Esophagus muscularis mucosa (tissue), 4 donors: ENCODE results near the gene GNPNAT1. TPM values are rescaled to one million over a fixed set of nuclear protein-coding genes. Genes with fewer than 3 reads are reported as not detected.
"Not testable (repeated sequence)": the region's sequence is repeated elsewhere in the genome, so short reads cannot be mapped to it uniquely, and the experiment has no call there.

Experiments used
- DNase-seq: peaks from one replicate; pipeline ENCODE4 v3.0.0-alpha.2; 2017; ENCODE audit errors: extremely low spot score
- H3K27ac ChIP-seq, 4 donors: fragments of 200-600 bp; sonication (generic); replicated peaks in 1 of 4; 1 replicate in 3 of 4; 2 replicates in 1 of 4; pipeline ENCODE4 v1.5.1; 2016 to 2019; ENCODE audit warnings: mild to moderate bottlenecking in 1 of 4
- H3K27me3 ChIP-seq, 4 donors: fragments of 200-600 bp; sonication (generic); one replicate each; pipeline versions ENCODE4 v1.5.1 to v1.6.0; 2016 to 2019
- H3K36me3 ChIP-seq, 4 donors: fragments of 200-600 bp; sonication (generic); one replicate each; pipeline ENCODE4 v1.5.1; 2016 to 2019
- H3K4me1 ChIP-seq, 4 donors: fragments of 200-600 bp; sonication (generic); one replicate each; pipeline ENCODE4 v1.5.1; 2016 to 2019
- H3K4me3 ChIP-seq, 4 donors: fragments of 200-600 bp; sonication (generic); 1 replicate in 2 of 4; 2 replicates in 2 of 4; pipeline ENCODE4 v1.5.1; 2016 to 2019; ENCODE audit warnings: mild to moderate bottlenecking in 4 of 4, moderate library complexity in 1 of 4
- H3K9me3 ChIP-seq, 4 donors: fragments of 200-600 bp; sonication (generic); 1 replicate in 3 of 4; 2 replicates in 1 of 4; pipeline ENCODE4 v1.5.1; 2016 to 2019
- EP300 ChIP-seq: sonication (generic); formaldehyde crosslinking; IDR thresholded peaks from one replicate; pipeline ENCODE4 v1.6.1; 2017; ENCODE audit warnings: antibody characterized with exemption
- POLR2A ChIP-seq: fragments of 450-650 bp; IDR thresholded peaks from one replicate; pipeline ENCODE4 v1.6.1; 2017; ENCODE audit warnings: antibody characterized with exemption, moderate library complexity, mild to moderate bottlenecking, low read depth
- POLR2AphosphoS5 ChIP-seq, 2 donors: sonication (generic); formaldehyde crosslinking; IDR thresholded peaks; one replicate each; pipeline ENCODE4 v1.6.1; 2017; ENCODE audit warnings: antibody characterized with exemption in 2 of 2
- WGBS: methylation state at CpG from one replicate; pipeline ENCODE4 v1.1.5; 2018; 5-methylcytosine and 5-hydroxymethylcytosine counted together
- intact Hi-C: fragments of 100-400 bp; cut with DNase I; formaldehyde crosslinking; loops from one replicate; pipeline ENCODE4 v1.15.1; 2023
- total RNA-seq, 4 donors: library from RNA; depleted of rRNA; stranded (reverse); fragments of >200 nt; gene quantifications; one replicate each; pipeline versions ENCODE4 v1.1.0 to v1.2.1, GENCODE V29; 2016
- TF ChIP-seq, protein P1 (sequence below), 3 experiments: fragments of 200-600 bp in 2 of 3; fragments of 450-650 bp in 1 of 3; sonication (generic) in 2 of 3; IDR thresholded peaks; one replicate each; pipeline ENCODE4 v1.5.1; 2017 to 2019; ENCODE audit warnings: antibody characterized with exemption in 3 of 3, mild to moderate bottlenecking in 2 of 3, moderate library complexity in 1 of 3

Gene GNPNAT1
- total RNA-seq, 4 donors from 2014 or later = 12.9 to 32.5 (median 14.8) TPM

DNA sequence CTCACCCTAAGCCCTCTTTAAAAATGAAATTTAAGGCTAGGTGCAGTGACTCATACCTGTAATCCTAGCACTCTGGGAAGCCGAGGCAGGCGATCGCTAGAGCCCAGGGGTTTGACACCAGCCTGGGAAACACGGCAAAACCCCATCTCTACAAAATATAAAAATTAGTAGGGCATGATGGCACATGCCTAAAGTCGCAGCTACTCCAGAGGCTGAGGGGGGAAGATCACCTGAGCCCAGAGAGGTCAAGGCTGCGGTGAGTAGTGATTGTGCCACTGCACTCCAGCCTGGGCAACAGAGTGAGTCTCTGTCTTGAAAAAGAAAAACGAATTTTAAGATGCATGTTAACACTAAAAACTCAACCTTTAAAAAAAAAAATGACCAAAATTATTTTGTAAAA, 12.7 kb downstream of the GNPNAT1 start:
- no peaks in the 10 kb centered on the region for H3K9me3 ChIP-seq
- TF ChIP-seq, protein P1, sequence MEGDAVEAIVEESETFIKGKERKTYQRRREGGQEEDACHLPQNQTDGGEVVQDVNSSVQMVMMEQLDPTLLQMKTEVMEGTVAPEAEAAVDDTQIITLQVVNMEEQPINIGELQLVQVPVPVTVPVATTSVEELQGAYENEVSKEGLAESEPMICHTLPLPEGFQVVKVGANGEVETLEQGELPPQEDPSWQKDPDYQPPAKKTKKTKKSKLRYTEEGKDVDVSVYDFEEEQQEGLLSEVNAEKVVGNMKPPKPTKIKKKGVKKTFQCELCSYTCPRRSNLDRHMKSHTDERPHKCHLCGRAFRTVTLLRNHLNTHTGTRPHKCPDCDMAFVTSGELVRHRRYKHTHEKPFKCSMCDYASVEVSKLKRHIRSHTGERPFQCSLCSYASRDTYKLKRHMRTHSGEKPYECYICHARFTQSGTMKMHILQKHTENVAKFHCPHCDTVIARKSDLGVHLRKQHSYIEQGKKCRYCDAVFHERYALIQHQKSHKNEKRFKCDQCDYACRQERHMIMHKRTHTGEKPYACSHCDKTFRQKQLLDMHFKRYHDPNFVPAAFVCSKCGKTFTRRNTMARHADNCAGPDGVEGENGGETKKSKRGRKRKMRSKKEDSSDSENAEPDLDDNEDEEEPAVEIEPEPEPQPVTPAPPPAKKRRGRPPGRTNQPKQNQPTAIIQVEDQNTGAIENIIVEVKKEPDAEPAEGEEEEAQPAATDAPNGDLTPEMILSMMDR (IDR thresholded peaks at IDR 0.05) = no peak
- TF ChIP-seq POLR2AphosphoS5 (IDR thresholded peaks at IDR 0.05) (no peak), EP300 (no peak), POLR2A (no peak)
- no peaks in the 10 kb centered on the region for H3K27me3 ChIP-seq
- peaks cover 7 to 75% (median 45%) of the 10 kb centered on the region in 4 donors for H3K36me3 ChIP-seq
- H3K4me1 ChIP-seq = peaks cover 0 to 4% (median 0%) of the 10 kb centered on the region in 4 donors
- intact Hi-C loops = no loop called here
- WGBS = 90% methylated on average over 7 of the region's 7 CpGs
- no peak for DNase-seq
- H3K27ac ChIP-seq = no peak overlapping the region
- no peak overlapping the region for H3K4me3 ChIP-seq

DNA sequence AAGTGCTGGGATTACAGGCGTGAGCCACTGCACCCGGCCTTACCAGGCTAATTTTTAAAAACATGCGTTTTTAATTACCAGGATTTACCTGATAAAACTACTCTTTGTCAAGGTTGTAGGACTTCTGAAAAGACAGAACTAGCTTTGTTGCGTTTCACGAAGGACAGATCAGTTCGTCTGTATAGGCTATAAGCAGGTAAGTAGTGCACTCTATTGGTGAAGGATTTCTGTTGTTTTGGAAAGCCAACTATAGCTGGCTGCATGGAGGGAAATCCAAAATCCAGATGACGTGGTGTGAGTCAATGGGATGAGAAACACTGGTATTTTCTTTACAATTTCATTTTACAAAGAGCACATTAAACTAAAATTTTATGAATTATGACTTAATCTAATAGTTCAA, 14.6 kb downstream of the GNPNAT1 start:
- 81% methylated on average over 7 of the region's 7 CpGs for WGBS
- DNase-seq = no peak
- intact Hi-C loops = no loop called here

DNA sequence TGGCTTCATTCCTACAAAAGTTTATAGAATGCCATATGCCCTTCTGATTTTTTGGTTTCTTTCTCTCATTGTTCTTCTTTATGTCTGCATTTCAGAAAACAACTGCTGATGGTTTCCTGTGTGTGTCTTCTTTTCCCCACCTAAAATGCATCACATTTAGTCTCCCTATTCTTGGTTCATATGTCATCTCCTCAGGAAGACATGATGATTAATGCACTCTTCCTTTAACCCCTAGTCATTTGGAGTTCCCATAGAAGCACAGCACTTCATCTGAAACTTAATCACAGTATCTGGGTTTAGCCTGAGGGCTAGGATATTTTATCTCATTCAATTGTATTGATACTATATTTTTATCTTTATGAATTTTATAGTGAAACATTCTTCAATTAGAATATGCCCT, 21.5 kb downstream of the GNPNAT1 start:
- no peak for TF ChIP-seq EP300
- no peak for TF ChIP-seq POLR2AphosphoS5 (IDR thresholded peaks at IDR 0.05)
- no peak for TF ChIP-seq POLR2A
- TF ChIP-seq, protein P1 (IDR thresholded peaks at IDR 0.05) = no peak
- no peak overlapping the region for H3K27ac ChIP-seq
- H3K4me3 ChIP-seq = no peak overlapping the region
- no peaks in the 10 kb centered on the region for H3K9me3 ChIP-seq
- H3K27me3 ChIP-seq = no peaks in the 10 kb centered on the region
- intact Hi-C loops = no loop called here
- no peak for DNase-seq
- peaks cover 12 to 72% (median 44%) of the 10 kb centered on the region in 4 donors for H3K36me3 ChIP-seq
- H3K4me1 ChIP-seq = no peaks in the 10 kb centered on the region

More for the DNA sequence above, 14.6 kb downstream of the GNPNAT1 start:
- Histone ChIP-seq H3K4me1 (peaks cover 0 to 4% (median 0%) of the 10 kb centered on the region in 4 donors), H3K27me3 (no peaks in the 10 kb centered on the region), H3K9me3 (no peaks in the 10 kb centered on the region), H3K27ac (no peak overlapping the region), H3K36me3 (peaks cover 7 to 76% (median 51%) of the 10 kb centered on the region in 4 donors), H3K4me3 (no peak overlapping the region)
- TF ChIP-seq EP300 = no peak
- TF ChIP-seq, protein P1 (IDR thresholded peaks at IDR 0.05) = no peak
- no peak for TF ChIP-seq POLR2AphosphoS5 (IDR thresholded peaks at IDR 0.05)
- TF ChIP-seq POLR2A = no peak

DNA sequence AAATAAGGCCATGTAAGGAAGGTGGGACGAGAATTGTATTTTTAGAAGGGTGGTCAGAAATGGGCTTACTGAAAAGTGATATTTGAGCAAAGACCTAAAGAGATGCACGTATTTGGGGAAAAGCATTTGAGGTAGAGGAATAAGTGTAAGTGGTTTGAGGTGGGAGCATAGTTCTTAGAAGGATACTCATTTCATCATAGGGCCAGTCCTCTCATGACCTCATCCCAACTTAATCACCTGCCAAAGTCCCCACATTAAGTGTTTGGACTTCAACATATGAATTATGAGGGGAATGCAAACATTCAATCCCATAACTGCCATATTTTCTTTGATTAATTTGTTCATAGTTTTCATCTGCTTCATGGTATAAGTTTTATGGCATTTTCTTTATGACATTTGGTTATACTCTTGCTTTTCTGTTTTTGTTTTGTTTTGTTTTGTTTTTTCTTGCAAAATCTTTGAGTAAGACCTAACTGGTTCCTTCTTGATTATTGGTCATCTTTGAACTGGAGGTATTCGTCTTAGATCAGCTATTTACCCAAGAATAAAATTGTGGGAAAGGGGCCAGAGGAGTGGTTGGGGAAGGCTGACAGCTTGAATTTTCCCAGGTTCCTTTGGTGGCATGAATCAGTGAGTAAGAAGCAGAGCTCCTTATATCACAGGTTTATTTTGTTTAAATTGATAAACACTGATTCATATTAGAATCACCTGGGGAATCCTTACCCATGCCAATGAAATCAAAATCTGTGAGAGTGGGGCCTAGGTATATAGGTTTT, 24.2 kb downstream of the GNPNAT1 start:
- Histone ChIP-seq H3K27ac (no peak overlapping the region), H3K9me3 (no peaks in the 10 kb centered on the region), H3K36me3 (peaks cover 12 to 60% (median 34%) of the 10 kb centered on the region in 4 donors), H3K4me3 (no peak overlapping the region), H3K4me1 (no peaks in the 10 kb centered on the region), H3K27me3 (no peaks in the 10 kb centered on the region)
- intact Hi-C loops = no loop called here
- no peak for TF ChIP-seq POLR2A
- TF ChIP-seq, protein P1 (IDR thresholded peaks at IDR 0.05) = no peak
- no peak for TF ChIP-seq POLR2AphosphoS5 (IDR thresholded peaks at IDR 0.05)
- TF ChIP-seq EP300 = no peak
- 94% methylated on average over 3 of the region's 3 CpGs for WGBS
- no peak for DNase-seq

DNA sequence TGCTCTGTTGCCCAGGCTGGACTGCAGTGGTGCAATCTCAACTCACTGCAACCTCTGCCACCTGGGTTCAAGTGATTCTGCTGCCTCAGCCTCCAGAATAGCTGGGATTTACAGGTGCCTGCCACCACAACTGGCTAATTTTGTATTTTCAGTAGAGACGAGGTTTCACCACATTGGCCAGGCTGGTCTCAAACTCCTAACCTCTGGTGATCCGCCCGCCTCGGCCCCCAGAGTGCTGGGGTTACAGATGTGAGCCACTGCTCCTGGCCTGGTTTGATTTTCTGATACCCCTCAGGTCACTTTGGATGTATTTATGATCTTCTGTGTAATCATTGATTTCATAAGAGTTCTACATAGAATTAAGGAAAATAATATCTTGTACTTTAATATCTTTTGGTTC, 28.5 kb downstream of the GNPNAT1 start:
- H3K4me3 ChIP-seq, H3K9me3 ChIP-seq, H3K4me1 ChIP-seq, intact Hi-C loops, DNase-seq, H3K27ac ChIP-seq, H3K27me3 ChIP-seq: not testable (repeated sequence)
- 92% methylated on average over 3 of the region's 4 CpGs for WGBS
- H3K36me3 ChIP-seq = peaks cover 20 to 67% (median 42%) of the 10 kb centered on the region in 4 donors
